HCT116 (cell line): Measurements from ENCODE around the gene TNRC6C. TPM values are rescaled to one million over a fixed set of nuclear protein-coding genes. Genes with fewer than 3 reads are reported as not detected.

ENCODE experiments used
- ATAC-seq: fragments of 200-7000 bp; cut with Tn5 transposase; 2 replicates; pipeline ENCODE4 v1.9.1; 2020; ENCODE audit warnings: mild to moderate bottlenecking, moderate library complexity
- BruUV-seq: library from RNA; stranded (reverse); fragments of 400-500 nt; replicated peaks from 2 replicates; lab custom pipeline; 2021; lab: Mats Ljungman, UMichigan
- CTCF ChIA-PET: fragments of 300-600 bp; sonication (Branson Sonifier 250); formaldehyde crosslinking; loops from one replicate; lab custom pipeline; 2021; ENCODE audit warnings: antibody characterized with exemption; lab: Charles Lee
- POLR2A ChIA-PET: fragments of 300-600, 350-600 bp; sonication (Branson Sonifier 250); formaldehyde crosslinking; loops from one replicate; lab custom pipeline; 2021; ENCODE audit warnings: antibody characterized with exemption; lab: Charles Lee
- RAD21 ChIA-PET, 2 experiments: fragments of 300-600 bp; sonication (Branson Sonifier 250); formaldehyde crosslinking; loops; one replicate each; lab custom pipeline; 2023; ENCODE audit warnings: low total read pairs in 2 of 2; ENCODE audit not compliant: uncharacterized antibody in 2 of 2, unreplicated experiment in 2 of 2, low non-redundant PET in 1 of 2; lab: Charles Lee
- DNase-seq: peaks from one replicate; pipeline ENCODE4 v3.0.0-alpha.2; 2010; ENCODE audit warnings: low read depth, low spot score
- H2AFZ ChIP-seq: fragments of 200-600 bp; shearing (Covaris generic), sonication (generic); 2 replicates; pipeline ENCODE4 v1.6.1; 2017; ENCODE audit warnings: low read depth, mixed run types, mixed read lengths, antibody characterized with exemption, low read length; ENCODE audit not compliant: poor library complexity, severe bottlenecking
- H3K27ac ChIP-seq: 2 replicates; pipeline ENCODE4 v1.5.1; 2012; ENCODE audit warnings: low read depth, low read length
- H3K27me3 ChIP-seq: fragments of 200-600 bp; sonication (generic); 2 replicates; pipeline ENCODE4 v1.6.1; 2016; ENCODE audit warnings: mixed run types, low read length, mixed read lengths; ENCODE audit not compliant: insufficient read depth
- H3K36me3 ChIP-seq, 2 experiments: fragments of 200-500 bp in 1 of 2; fragments of 200-600 bp in 1 of 2; sonication (Bioruptor generic) in 1 of 2; sonication (generic) in 1 of 2; 2 replicates each; pipeline versions ENCODE4 v1.5.1 to v1.6.1; 2014 to 2016; ENCODE audit warnings: low read length in 2 of 2, inconsistent platforms in 1 of 2, mixed read lengths in 1 of 2, mixed run types in 1 of 2; ENCODE audit not compliant: insufficient read depth in 2 of 2, control insufficient read depth in 1 of 2
- H3K4me1 ChIP-seq, 2 experiments: fragments of 200-600 bp in 1 of 2; sonication (generic) in 1 of 2; 2 replicates each; pipeline versions ENCODE4 v1.5.1 to v1.6.1; 2012 to 2017; ENCODE audit warnings: low read length in 2 of 2, inconsistent platforms in 1 of 2, mild to moderate bottlenecking in 1 of 2, mixed read lengths in 1 of 2, mixed run types in 1 of 2, moderate library complexity in 1 of 2; ENCODE audit not compliant: insufficient read depth in 2 of 2, control insufficient read depth in 1 of 2
- H3K4me2 ChIP-seq: fragments of 200-600 bp; sonication (generic); 2 replicates; pipeline ENCODE4 v1.6.1; 2017; ENCODE audit warnings: mixed run types, low read length, mixed read lengths
- H3K4me3 ChIP-seq, 2 experiments: fragments of 200-600 bp in 1 of 2; sonication (generic) in 1 of 2; replicated peaks in 1 of 2; 2 replicates each; pipeline ENCODE4 v1.5.1; 2011 to 2016; ENCODE audit warnings: low read length in 2 of 2, control low read depth in 1 of 2, low read depth in 1 of 2, mild to moderate bottlenecking in 1 of 2, mixed read lengths in 1 of 2, mixed run types in 1 of 2
- H3K79me2 ChIP-seq: fragments of 200-600 bp; sonication (generic); 2 replicates; pipeline ENCODE4 v1.6.1; 2017; ENCODE audit warnings: mild to moderate bottlenecking, mixed run types, low read length, moderate library complexity, mixed read lengths; ENCODE audit not compliant: insufficient read depth
- H3K9ac ChIP-seq: fragments of 200-600 bp; sonication (generic); 2 replicates; pipeline ENCODE4 v1.6.1; 2016; ENCODE audit warnings: low read length, mixed read lengths
- H3K9me2 ChIP-seq: fragments of 200-600 bp; sonication (generic), shearing (Covaris generic); 2 replicates; pipeline ENCODE4 v1.6.1; 2017; ENCODE audit warnings: mixed run types, mild to moderate bottlenecking, moderate library complexity; ENCODE audit not compliant: insufficient read depth
- H3K9me3 ChIP-seq, 2 experiments: fragments of 200-500 bp in 1 of 2; fragments of 200-600 bp in 1 of 2; sonication (Bioruptor generic) in 1 of 2; sonication (generic) in 1 of 2; 2 replicates each; pipeline ENCODE4 v1.6.1; 2014 to 2017; ENCODE audit warnings: low read length in 2 of 2, mixed read lengths in 2 of 2, inconsistent platforms in 1 of 2, low read depth in 1 of 2, mild to moderate bottlenecking in 1 of 2, mixed run types in 1 of 2, moderate library complexity in 1 of 2; ENCODE audit not compliant: control insufficient read depth in 1 of 2, insufficient read depth in 1 of 2
- H4K20me1 ChIP-seq: fragments of 200-600 bp; sonication (generic), shearing (Covaris generic); 2 replicates; pipeline ENCODE4 v1.6.1; 2017; ENCODE audit warnings: mixed run types, mild to moderate bottlenecking, moderate library complexity; ENCODE audit not compliant: insufficient read depth
- EGR1 ChIP-seq: IDR thresholded peaks from 2 replicates; pipeline ENCODE4 v1.6.1; 2012; ENCODE audit warnings: low read depth
- ELF1 ChIP-seq: IDR thresholded peaks from 2 replicates; pipeline ENCODE4 v1.6.1; 2012; ENCODE audit warnings: low read depth, borderline replicate concordance
- EZH2 ChIP-seq: fragments of 200-600 bp; sonication (generic); IDR thresholded peaks from 2 replicates; pipeline ENCODE4 v1.6.1; 2017; ENCODE audit warnings: antibody characterized with exemption, mixed run types
- FOSL1 ChIP-seq: IDR thresholded peaks from 2 replicates; pipeline ENCODE4 v1.6.1; 2012; ENCODE audit warnings: low read depth
- JUND ChIP-seq: IDR thresholded peaks from 2 replicates; pipeline ENCODE4 v1.6.1; 2012
- MAX ChIP-seq: IDR thresholded peaks from 2 replicates; pipeline ENCODE4 v1.6.1; 2012
- POLR2A ChIP-seq: IDR thresholded peaks from 2 replicates; pipeline ENCODE4 v1.7.0; 2011; ENCODE audit warnings: borderline replicate concordance; ENCODE audit not compliant: insufficient read depth, insufficient read length; ENCODE audit errors: extremely low read depth
- TCF7L2 ChIP-seq: IDR thresholded peaks from 2 replicates; pipeline ENCODE4 v1.7.0; 2011; ENCODE audit warnings: borderline replicate concordance, inconsistent platforms; ENCODE audit not compliant: insufficient read depth, insufficient read length; ENCODE audit errors: extremely low read depth
- YY1 ChIP-seq: IDR thresholded peaks from 2 replicates; pipeline ENCODE4 v1.6.1; 2011; ENCODE audit warnings: low read length, low read depth, moderate library complexity, mild to moderate bottlenecking; ENCODE audit not compliant: insufficient replicate concordance; ENCODE audit errors: extremely low read depth
- ZBTB33 ChIP-seq: IDR thresholded peaks from 2 replicates; pipeline ENCODE4 v1.6.1; 2011; ENCODE audit warnings: mild to moderate bottlenecking, low read length, moderate library complexity; ENCODE audit not compliant: insufficient replicate concordance; ENCODE audit errors: extremely low read depth
- ZFX ChIP-seq: fragments of 450-650 bp; IDR thresholded peaks from 2 replicates; pipeline ENCODE4 v1.6.1; 2017
- intact Hi-C: fragments of 100-400 bp; cut with micrococcal nuclease; formaldehyde crosslinking; loops from 2 replicates; pipeline ENCODE4 v1.10.0; 2022
- total RNA-seq: library from RNA; stranded (reverse); gene quantifications from one replicate; pipeline ENCODE4 v1.2.1, GENCODE V29; 2021; ENCODE audit not compliant: unreplicated experiment

The TNRC6C gene
- total RNA-seq, 1 experiment from 2014 or later = 23.4 TPM

- H3K9me2 ChIP-seq = no peaks in the 10 kb centered on the region
- H2AFZ ChIP-seq = no peak overlapping the region
- no peak for ATAC-seq
- intact Hi-C loops = no loop called here
- no peaks in the 10 kb centered on the region for H4K20me1 ChIP-seq
- H3K79me2 ChIP-seq = peaks cover 17% of the 10 kb centered on the region; the same call in 1 of the 2 replicates
- ChIA-PET CTCF (no interaction called here), RAD21 (no interaction called here), POLR2A (no interaction called here)
- no peaks in the 10 kb centered on the region for H3K27me3 ChIP-seq
- no TSS peak for BruUV-seq
- peaks cover 5 to 27% of the 10 kb centered on the region in 2 experiments; a peak in 3 of 4 replicates for H3K36me3 ChIP-seq
- no peak overlapping the region for H3K4me2 ChIP-seq
- H3K9me3 ChIP-seq = no peaks in the 10 kb centered on the region
- TF ChIP-seq FOSL1 = no peak
- no peak for TF ChIP-seq ZBTB33
- no peak for TF ChIP-seq ELF1
- TF ChIP-seq POLR2A = no peak
- no peak for TF ChIP-seq EZH2
- no peak for TF ChIP-seq JUND
- no peak for TF ChIP-seq EGR1
- no peak for TF ChIP-seq ZFX
- TF ChIP-seq TCF7L2 = no peak
- TF ChIP-seq YY1 = no peak
- TF ChIP-seq MAX = no peak
- TF ChIP-seq, all 23 proteins: peak for 0
- no peak for DNase-seq
- no peak overlapping the region for H3K4me3 ChIP-seq
- H3K9ac ChIP-seq = no peak overlapping the region
- peaks cover 5 to 15% of the 10 kb centered on the region in 2 experiments; a peak in 3 of 4 replicates for H3K4me1 ChIP-seq
- no peak overlapping the region for H3K27ac ChIP-seq
Measured at GRCh38 chr17:78123258-78123929, 164.9 kb downstream of the TNRC6C start.
